Parathyroid adenoma (tissue), 2 donors: Measurements from ENCODE around the gene WDPCP.

Source experiments
- H2AFZ ChIP-seq: fragments of 300-600 bp; sonication (generic); one replicate; pipeline ENCODE4 v1.7.0; 2017; ENCODE audit warnings: antibody characterized with exemption, mild to moderate bottlenecking
- H3K27ac ChIP-seq: fragments of 300-600 bp; sonication (generic); one replicate; pipeline ENCODE4 v1.7.0; 2017
- H3K27me3 ChIP-seq: fragments of 300-600 bp; sonication (generic); one replicate; pipeline ENCODE4 v1.7.0; 2017; ENCODE audit warnings: low read length; ENCODE audit not compliant: control insufficient read depth, insufficient read depth
- H3K36me3 ChIP-seq: fragments of 300-600 bp; sonication (generic); one replicate; pipeline ENCODE4 v1.7.0; 2017; ENCODE audit warnings: low read length; ENCODE audit not compliant: control insufficient read depth, insufficient read depth
- H3K4me1 ChIP-seq: fragments of 300-600 bp; sonication (generic); one replicate; pipeline ENCODE4 v1.7.0; 2017; ENCODE audit warnings: control low read depth
- H3K4me2 ChIP-seq: fragments of 300-600 bp; sonication (generic); one replicate; pipeline ENCODE4 v1.7.0; 2017; ENCODE audit warnings: low read length
- H3K4me3 ChIP-seq: fragments of 300-600 bp; sonication (generic); one replicate; pipeline ENCODE4 v1.7.0; 2017; ENCODE audit warnings: low read depth, low read length
- H3K79me2 ChIP-seq: fragments of 300-600 bp; sonication (generic); one replicate; pipeline ENCODE4 v1.7.0; 2017; ENCODE audit warnings: control low read depth
- H3K9ac ChIP-seq: fragments of 300-600 bp; sonication (generic); one replicate; pipeline ENCODE4 v1.7.0; 2017; ENCODE audit warnings: mild to moderate bottlenecking
- H3K9me3 ChIP-seq: fragments of 300-600 bp; sonication (generic); one replicate; pipeline ENCODE4 v1.7.0; 2017; ENCODE audit warnings: low read length; ENCODE audit not compliant: control insufficient read depth
- CTCF ChIP-seq: fragments of 300-600 bp; sonication (generic); IDR thresholded peaks from one replicate; pipeline ENCODE4 v1.7.0; 2017; ENCODE audit warnings: antibody characterized with exemption, mild to moderate bottlenecking
- donor health status: primary hyperparathyroidism.

The WDPCP gene

DNA sequence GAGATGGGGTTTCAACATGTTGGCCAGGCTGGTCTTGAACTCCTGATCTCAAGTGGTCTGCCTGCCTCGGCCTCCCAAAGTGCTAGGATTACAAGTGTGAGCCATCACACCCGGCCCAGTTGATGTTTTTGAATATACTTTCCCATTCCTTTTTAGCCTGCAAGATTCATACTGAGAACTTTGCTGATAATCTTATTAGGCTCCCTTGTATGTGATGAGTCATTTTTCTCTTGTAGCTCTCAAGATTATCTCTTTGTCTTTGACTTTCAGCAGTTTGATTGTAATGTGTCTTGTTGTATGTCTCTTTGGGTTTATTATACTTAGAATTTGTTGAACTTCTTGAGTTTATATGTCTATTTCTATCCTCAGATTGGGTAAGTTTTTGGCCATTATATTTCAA, 456.3 kb downstream of the WDPCP start:
- Histone ChIP-seq H3K27me3 (no peaks in the 10 kb centered on the region), H3K4me3 (no peak overlapping the region), H3K9me3 (no peaks in the 10 kb centered on the region)

GRCh38 chr2:63131196-63131595, 457.1 kb downstream of the WDPCP start:
- Histone ChIP-seq H3K4me2 (no peak overlapping the region), H3K9me3 (no peaks in the 10 kb centered on the region), H2AFZ (no peak overlapping the region), H3K4me1 (no peaks in the 10 kb centered on the region), H3K27me3 (no peaks in the 10 kb centered on the region), H3K9ac (no peak overlapping the region), H3K79me2 (no peaks in the 10 kb centered on the region), H3K36me3 (no peaks in the 10 kb centered on the region), H3K27ac (no peak overlapping the region), H3K4me3 (no peak overlapping the region)
- TF ChIP-seq CTCF: no peak

More for the DNA sequence above, 456.3 kb downstream of the WDPCP start:
- Histone ChIP-seq H3K4me2 (no peak overlapping the region), H3K36me3 (no peaks in the 10 kb centered on the region), H3K9ac (no peak overlapping the region), H3K79me2 (no peaks in the 10 kb centered on the region), H2AFZ (no peak overlapping the region), H3K4me1 (no peaks in the 10 kb centered on the region), H3K27ac (no peak overlapping the region)
- no peak for TF ChIP-seq CTCF

DNA sequence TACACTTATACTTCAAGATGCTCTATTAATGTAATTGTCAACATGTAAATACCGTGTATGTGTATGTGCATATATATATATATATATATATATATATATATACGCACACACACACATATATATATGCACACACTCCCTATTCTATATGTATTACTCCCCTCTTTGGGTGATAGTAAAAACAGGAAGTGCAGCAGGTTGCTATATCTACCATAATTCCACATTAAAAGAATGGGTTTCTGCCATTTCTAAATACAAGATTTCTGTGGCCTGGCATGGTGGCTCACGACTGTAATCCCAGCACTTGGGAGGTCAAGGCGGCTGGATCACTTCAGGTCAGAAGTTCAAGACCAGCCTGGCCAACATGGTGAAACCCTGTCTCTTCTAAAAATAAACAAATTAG, 460.7 kb downstream of the WDPCP start:
- H3K4me1 ChIP-seq: no peaks in the 10 kb centered on the region
- H2AFZ ChIP-seq: no peak overlapping the region
- H3K27me3 ChIP-seq: no peaks in the 10 kb centered on the region
- H3K4me2 ChIP-seq: no peak overlapping the region
- H3K9me3 ChIP-seq: no peaks in the 10 kb centered on the region
- H3K9ac ChIP-seq: no peak overlapping the region
- H3K4me3 ChIP-seq: no peak overlapping the region
- no peak for TF ChIP-seq CTCF
- no peak overlapping the region for H3K27ac ChIP-seq
- H3K36me3 ChIP-seq: no peaks in the 10 kb centered on the region
- no peaks in the 10 kb centered on the region for H3K79me2 ChIP-seq

DNA sequence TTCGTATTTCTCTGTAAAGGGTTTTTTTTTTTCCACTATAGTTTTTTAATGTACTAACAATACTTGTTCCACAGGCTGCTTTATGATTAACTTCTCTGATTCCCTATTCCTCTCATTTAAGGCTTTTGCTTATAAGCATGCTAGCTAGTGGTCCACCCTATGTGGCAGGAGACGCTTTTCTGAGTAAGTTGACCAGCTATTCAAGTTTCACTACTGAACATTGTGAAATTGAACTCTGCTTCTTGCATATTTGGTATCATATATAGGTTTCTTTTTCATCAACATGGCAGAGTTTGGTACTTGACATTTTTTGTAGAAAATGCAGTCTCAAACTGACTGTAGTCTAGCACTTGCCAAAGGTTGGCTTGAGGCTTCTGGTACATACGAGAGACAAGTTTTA, 463.4 kb downstream of the WDPCP start:
- H3K27ac ChIP-seq: no peak overlapping the region
- no peak overlapping the region for H2AFZ ChIP-seq
- H3K79me2 ChIP-seq: no peaks in the 10 kb centered on the region
- H3K4me2 ChIP-seq: no peak overlapping the region
- H3K9ac ChIP-seq: no peak overlapping the region
- no peaks in the 10 kb centered on the region for H3K27me3 ChIP-seq
- no peaks in the 10 kb centered on the region for H3K9me3 ChIP-seq
- H3K4me3 ChIP-seq: no peak overlapping the region
- no peak for TF ChIP-seq CTCF
- no peaks in the 10 kb centered on the region for H3K4me1 ChIP-seq
- H3K36me3 ChIP-seq: no peaks in the 10 kb centered on the region

GRCh38 chr2:63124218-63124617, 464.1 kb downstream of the WDPCP start:
- no peak for TF ChIP-seq CTCF
- Histone ChIP-seq H3K27me3 (no peaks in the 10 kb centered on the region), H3K79me2 (no peaks in the 10 kb centered on the region), H2AFZ (no peak overlapping the region), H3K9ac (no peak overlapping the region), H3K4me3 (no peak overlapping the region), H3K36me3 (no peaks in the 10 kb centered on the region), H3K27ac (no peak overlapping the region), H3K4me2 (no peak overlapping the region), H3K4me1 (no peaks in the 10 kb centered on the region), H3K9me3 (no peaks in the 10 kb centered on the region)
